Subcutaneous abdominal adipose tissue (tissue), 5 donors: ENCODE data around the gene DUSP19.
"Not testable (repeated sequence)": the region's sequence is repeated elsewhere in the genome, so short reads cannot be mapped to it uniquely, and the experiment has no call there.

ENCODE experiments used
- H3K27ac ChIP-seq: one replicate; pipeline ENCODE4 v1.7.0; 2013; ENCODE audit warnings: low read depth, mild to moderate bottlenecking, inconsistent platforms, low read length, moderate library complexity
- H3K27me3 ChIP-seq, 5 donors: one replicate each; pipeline ENCODE4 v1.7.0; 2013; ENCODE audit warnings: low read length in 5 of 5, inconsistent platforms in 1 of 5; ENCODE audit not compliant: control insufficient read depth in 5 of 5, insufficient read depth in 4 of 5
- H3K36me3 ChIP-seq, 5 donors: one replicate each; pipeline ENCODE4 v1.7.0; 2013; ENCODE audit warnings: low read length in 5 of 5; ENCODE audit not compliant: control insufficient read depth in 5 of 5, insufficient read depth in 5 of 5
- H3K4me1 ChIP-seq, 5 donors: one replicate each; pipeline ENCODE4 v1.7.0; 2013; ENCODE audit warnings: low read length in 5 of 5, mild to moderate bottlenecking in 3 of 5, moderate library complexity in 1 of 5; ENCODE audit not compliant: control insufficient read depth in 5 of 5, insufficient read depth in 5 of 5
- H3K4me3 ChIP-seq, 5 donors: one replicate each; pipeline ENCODE4 v1.7.0; 2013; ENCODE audit warnings: low read length in 5 of 5, low read depth in 1 of 5
- H3K9ac ChIP-seq, 5 donors: one replicate each; pipeline ENCODE4 v1.7.0; 2013; ENCODE audit warnings: low read length in 5 of 5, mild to moderate bottlenecking in 4 of 5, moderate library complexity in 3 of 5
- H3K9me3 ChIP-seq, 5 donors: one replicate each; pipeline ENCODE4 v1.7.0; 2013; ENCODE audit warnings: low read length in 5 of 5; ENCODE audit not compliant: control insufficient read depth in 5 of 5
- donor health status: healthy.
- donor health status: healthy.
- donor health status: healthy.
- donor health status: healthy.
- donor health status: healthy.

DUSP19 gene

DNA sequence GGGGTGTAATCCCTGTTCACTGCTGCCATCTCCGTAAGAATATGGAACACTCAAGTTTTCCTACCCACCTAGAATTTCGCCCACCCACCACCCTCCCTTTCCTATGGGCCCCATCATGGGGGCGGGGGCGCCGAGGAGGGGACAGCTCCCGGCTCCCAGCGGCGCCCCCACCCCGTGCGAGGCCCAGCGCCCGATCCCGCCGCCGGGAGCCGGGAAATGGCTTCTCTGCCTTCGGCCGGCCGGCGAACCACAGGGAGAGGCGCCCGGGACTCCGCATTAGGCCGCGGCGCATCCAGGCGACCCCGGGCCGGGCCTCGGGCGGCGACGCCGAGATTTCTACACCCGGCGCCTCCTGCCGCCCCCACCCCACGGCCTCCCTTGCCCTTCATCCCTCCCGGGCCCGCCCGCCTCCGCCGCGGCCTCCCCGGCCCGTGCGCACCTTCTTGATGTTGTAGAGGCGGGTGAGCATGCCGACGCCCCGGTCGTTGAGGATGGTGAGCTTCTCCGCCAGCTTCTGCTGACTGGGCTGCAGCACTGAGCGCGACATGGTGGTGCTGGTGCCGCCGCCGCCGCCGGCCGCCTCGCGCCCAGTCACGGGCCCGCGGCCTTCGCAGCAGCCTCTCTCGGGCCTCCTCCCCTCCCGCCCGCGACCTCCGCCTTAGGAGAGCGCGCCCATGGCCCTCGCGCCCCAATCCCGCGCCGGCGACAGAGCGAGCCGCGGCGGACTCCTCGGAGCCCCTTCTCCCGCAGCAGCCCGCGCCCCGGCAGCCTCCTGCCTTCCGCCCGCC is 40.8 kb upstream of the DUSP19 start:
- H3K9me3 ChIP-seq: no peaks in the 10 kb centered on the region
- H3K27me3 ChIP-seq: no peaks in the 10 kb centered on the region
- peaks cover 0 to 47% (median 41%) of the 10 kb centered on the region in 5 donors for H3K4me1 ChIP-seq
- H3K27ac ChIP-seq: peak overlapping the region; percentile 96
- no peaks in the 10 kb centered on the region for H3K36me3 ChIP-seq
- H3K4me3 ChIP-seq: peak overlapping the region; percentile 80 to 87 (median 84)
- peak overlapping the region; percentile 79 to 92 (median 91) for H3K9ac ChIP-seq

DNA sequence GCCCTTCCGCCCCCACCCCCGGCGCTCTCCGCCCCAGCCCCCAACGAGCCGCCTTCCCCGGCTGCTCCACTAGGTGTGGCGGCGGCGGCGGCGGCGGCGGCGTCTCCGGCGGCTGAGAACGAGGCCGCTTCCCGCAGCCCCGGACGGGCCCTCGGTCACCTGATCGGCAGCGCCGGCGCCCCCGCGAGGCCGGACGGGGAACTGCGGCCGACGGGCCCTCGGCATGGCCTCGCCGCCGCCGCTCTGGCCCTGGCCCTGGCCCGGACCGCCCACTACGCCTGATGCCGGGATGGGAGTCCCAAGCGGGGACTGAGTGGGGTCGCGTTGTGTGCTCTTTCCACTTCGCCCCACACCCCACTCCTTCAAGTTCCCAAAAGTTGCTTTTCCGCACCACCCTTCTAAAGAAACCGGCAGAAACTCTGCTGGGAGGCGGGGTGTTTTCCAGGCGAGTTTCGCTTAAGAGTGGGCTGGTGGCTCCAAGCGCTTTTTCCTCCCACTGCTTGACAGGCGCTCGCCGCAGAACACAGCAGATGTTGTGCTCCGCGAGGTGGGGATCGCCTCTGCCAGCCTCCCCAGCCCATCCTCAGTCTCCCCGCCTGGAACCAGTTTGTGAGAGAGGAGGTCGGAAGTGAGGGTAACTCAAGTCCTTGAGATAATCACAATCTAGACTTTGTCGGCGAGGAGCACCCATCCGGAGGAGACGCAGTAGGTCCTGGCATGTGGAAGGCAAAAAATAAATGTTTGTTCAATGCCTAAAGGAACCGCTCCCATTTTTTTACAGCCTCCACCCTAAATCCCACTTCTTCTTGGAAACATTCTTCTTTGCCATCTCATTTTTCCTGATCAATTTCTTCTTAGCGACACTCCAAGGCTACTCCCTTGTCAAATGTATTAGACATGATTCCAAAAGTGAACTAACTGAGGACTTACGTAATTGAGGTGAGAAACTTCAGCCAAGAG is 39.9 kb upstream of the DUSP19 start, which contains the start of gene NCKAP1:
Gene NCKAP1 (minus strand): TSS at position 117 of the 960 bp plus-strand sequence. CDS start 358 bp downstream, outside the sequence.
- H3K4me3 ChIP-seq: peak within 1 kb of the TSS; percentile 80 to 87 (median 84)
- no peaks in the 10 kb centered on the region for H3K36me3 ChIP-seq
- H3K9ac ChIP-seq: peak within 1 kb of the TSS; percentile 87 to 92 (median 91)
- peaks cover 0 to 41% (median 33%) of the 10 kb centered on the region in 5 donors for H3K4me1 ChIP-seq
- H3K27me3 ChIP-seq: no peaks in the 10 kb centered on the region
- H3K27ac ChIP-seq: peak within 1 kb of the TSS; percentile 96
- H3K9me3 ChIP-seq: no peaks in the 10 kb centered on the region

DNA sequence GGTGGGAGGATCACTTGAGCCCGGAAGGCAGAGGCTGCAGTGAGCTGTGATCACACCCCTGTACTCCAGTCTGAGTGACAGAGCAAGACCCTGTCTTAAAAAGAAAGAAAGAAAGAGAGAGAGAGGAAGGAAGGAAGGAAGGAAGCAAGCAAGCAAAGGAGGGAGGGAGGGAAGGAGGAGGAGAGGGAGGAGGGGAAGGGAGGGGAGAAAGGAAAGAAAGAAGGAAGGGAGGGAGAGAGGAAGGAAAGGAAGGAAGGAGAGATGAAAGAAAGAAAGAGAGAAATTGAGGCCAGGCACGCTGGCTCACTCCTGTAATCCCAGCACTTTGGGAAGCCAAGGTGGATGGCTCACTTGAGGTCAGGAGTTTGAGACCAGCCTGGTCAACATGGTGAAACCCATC is 37.9 kb upstream of the DUSP19 start:
- Histone ChIP-seq H3K36me3 (no peaks in the 10 kb centered on the region), H3K9me3 (no peaks in the 10 kb centered on the region), H3K4me3 (no peak overlapping the region), H3K9ac (no peak overlapping the region), H3K27me3 (no peaks in the 10 kb centered on the region), H3K27ac (no peak overlapping the region), H3K4me1 (peaks cover 0 to 26% (median 19%) of the 10 kb centered on the region in 5 donors)

DNA sequence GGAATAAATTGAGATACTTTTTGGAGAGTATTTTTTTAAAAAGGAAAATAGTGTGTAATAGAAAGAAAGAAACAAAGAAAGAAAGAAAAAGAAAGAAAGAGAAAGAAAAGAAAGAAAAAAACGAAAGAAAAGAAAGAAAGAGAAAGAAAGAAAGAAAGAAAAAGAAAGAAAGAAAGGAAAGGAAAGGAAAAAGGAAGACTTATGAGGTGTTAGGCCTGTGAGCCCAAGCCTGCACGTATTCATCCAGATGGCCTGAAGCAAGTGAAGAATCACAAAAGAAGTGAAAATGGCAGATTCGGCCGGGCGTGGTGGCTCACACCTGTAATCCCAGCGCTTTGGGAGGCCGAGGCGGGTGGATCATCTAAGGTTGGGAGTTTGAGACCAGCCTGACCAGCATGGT is 35.0 kb upstream of the DUSP19 start:
- H3K9ac ChIP-seq, H3K27me3 ChIP-seq, H3K4me1 ChIP-seq, H3K36me3 ChIP-seq, H3K4me3 ChIP-seq, H3K27ac ChIP-seq, H3K9me3 ChIP-seq: not testable (repeated sequence)

DNA sequence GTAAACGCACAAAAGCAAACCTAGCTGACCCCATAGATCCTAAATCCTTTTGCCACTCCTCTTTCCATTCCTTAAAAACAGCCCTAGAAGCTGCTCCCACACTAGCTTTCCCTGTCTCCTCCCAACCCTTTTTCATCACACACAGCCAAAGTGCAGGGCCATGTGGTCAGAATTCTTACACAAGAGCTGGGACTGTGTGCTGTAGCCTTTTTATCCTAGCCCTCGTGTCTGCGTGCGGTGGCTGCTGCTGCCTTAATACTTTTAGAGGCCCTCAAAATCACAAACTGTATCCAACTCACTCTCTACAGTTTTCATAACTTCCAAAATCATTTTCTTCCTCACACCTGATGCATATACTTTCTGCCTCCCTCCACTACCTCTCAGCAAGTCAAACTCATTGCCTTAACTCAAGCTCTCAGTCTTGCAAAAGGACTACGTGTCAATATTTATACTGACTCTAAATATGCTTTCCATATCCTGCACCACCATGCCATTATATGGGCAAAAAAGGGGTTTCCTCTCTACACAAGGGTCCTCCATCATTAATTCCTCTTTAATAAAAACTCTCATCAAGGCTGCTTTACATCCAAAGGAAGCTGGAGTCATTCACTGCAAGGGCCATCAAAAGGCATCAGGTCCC is 30.9 kb upstream of the DUSP19 start:
- H3K36me3 ChIP-seq, H3K4me3 ChIP-seq, H3K9me3 ChIP-seq, H3K9ac ChIP-seq, H3K27me3 ChIP-seq, H3K4me1 ChIP-seq, H3K27ac ChIP-seq: not testable (repeated sequence)

DNA sequence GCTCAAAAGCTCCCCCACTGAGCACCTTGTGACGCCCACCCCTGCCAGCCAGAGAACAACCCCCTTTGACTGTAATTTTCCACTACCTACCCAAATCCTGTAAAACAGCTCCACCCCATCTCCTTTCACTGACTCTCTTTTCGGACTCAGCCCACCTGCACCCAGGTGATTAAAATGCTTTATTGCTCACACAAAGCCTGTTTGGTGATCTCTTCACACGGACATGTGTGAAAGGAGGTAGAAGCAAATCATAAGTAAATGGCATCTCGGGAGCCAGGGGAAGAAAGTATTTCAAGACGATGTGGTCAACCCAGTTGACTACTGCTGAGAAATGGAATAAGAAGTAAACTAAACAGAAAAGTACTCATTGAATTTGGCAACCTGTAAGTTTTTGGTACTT is 29.1 kb upstream of the DUSP19 start:
- H3K27me3 ChIP-seq: peaks cover 0 to 4% (median 0%) of the 10 kb centered on the region in 5 donors
- H3K36me3 ChIP-seq: no peaks in the 10 kb centered on the region
- peaks cover 0 to 3% (median 0%) of the 10 kb centered on the region in 5 donors for H3K9me3 ChIP-seq
- H3K4me1 ChIP-seq: no peaks in the 10 kb centered on the region
- no peak overlapping the region for H3K9ac ChIP-seq
- no peak overlapping the region for H3K27ac ChIP-seq
- H3K4me3 ChIP-seq: no peak overlapping the region

DNA sequence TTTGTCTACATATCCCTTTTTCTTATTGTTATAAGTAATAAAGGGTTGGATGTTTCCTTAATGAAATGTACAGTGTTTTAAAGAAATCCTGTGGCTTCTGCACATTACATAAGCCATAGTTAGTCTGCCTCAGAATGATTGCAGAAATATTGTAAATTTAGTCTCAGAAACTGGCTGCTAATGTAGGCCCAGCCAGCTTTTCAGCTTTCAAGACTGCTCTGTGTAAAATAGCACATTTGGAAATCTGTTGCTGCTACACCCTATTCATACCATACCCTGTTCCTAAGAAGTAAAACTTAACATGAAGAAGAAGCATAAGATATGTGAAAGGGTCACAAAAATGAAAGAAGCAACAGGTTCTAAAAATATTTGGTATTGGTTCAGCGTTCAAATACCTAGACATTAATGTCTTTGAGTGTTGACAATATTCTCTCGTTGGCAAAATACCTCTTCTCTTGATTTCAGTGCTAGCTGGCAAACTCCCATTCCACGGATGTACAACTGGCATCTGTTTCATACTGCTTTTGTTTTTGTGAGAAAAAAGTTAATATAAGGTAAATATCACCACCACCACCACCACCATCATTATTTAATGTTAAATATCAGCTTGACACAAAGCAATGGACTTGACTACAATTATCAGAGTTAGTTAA is 21.1 kb upstream of the DUSP19 start:
- Histone ChIP-seq H3K36me3 (no peaks in the 10 kb centered on the region), H3K27ac (no peak overlapping the region), H3K4me1 (no peaks in the 10 kb centered on the region), H3K27me3 (no peaks in the 10 kb centered on the region), H3K9me3 (no peaks in the 10 kb centered on the region), H3K9ac (no peak overlapping the region), H3K4me3 (no peak overlapping the region)

DNA sequence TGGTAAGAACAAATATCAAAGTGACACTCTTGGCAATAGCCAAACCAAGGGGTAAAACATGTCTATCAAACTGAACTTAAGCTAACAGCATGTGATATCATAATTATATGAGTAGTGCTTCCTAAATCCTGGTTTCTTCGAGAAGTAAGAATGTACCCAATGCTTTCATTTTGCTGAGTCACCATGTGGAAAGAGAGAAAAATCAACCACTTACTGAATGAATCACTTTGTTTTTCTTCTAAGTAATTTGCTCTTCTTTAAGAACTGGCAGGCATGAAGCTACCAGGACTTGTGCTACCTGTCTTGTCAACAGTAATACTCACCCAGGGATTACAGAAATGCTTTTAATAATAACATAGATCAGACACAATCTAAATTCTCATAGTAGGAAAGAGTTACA is 19.0 kb upstream of the DUSP19 start:
- Histone ChIP-seq H3K4me3 (no peak overlapping the region), H3K27me3 (no peaks in the 10 kb centered on the region), H3K9ac (no peak overlapping the region), H3K9me3 (no peaks in the 10 kb centered on the region), H3K27ac (no peak overlapping the region), H3K4me1 (no peaks in the 10 kb centered on the region), H3K36me3 (no peaks in the 10 kb centered on the region)

DNA sequence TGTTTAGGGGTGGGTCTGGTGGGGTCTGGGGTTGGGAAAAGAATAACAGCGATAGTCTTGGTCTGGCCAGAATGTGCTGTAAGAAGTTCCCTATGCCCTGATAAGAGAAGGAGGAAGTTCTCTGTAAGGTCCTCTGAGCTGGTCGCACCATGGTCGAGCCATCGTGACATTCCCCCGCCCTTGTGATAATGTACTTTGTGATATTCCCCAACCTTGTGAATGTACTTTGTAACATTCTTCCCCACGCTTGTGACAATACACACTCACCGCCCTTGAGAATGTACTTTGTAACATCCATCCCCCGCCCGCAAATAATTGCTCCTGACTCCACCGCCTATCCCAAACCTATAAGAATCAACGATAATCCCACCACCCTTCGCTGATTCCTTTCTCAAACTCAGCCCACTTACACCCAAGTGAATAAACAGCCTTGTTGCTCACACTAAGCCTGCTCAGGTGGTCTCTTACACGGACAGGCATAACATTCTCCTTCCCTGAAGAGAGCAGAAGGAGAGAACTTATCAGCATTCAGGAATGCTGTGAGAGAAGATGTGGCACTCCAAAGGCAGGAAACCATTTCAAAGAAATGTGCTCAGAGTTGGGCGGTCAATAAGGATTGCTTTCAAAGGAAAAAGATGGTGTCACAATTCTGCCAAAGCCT is 17.8 kb upstream of the DUSP19 start:
- Histone ChIP-seq H3K27ac (no peak overlapping the region), H3K4me3 (no peak overlapping the region), H3K9ac (no peak overlapping the region), H3K36me3 (no peaks in the 10 kb centered on the region), H3K27me3 (no peaks in the 10 kb centered on the region), H3K9me3 (no peaks in the 10 kb centered on the region), H3K4me1 (no peaks in the 10 kb centered on the region)
